Femur (tissue), 1 donor: ENCODE data around the gene MMP25.
A peak's percentile ranks its signal among the peaks of the same experiment; 100 is the strongest.

Source experiments
- DNase-seq: peaks from one replicate; pipeline ENCODE4 v3.0.0-alpha.2; 2017

MMP25 gene

GRCh38 chr16:3017344-3017743 lies 29.0 kb upstream of the MMP25 start:
- no peak for DNase-seq

- no peak for DNase-seq
Observed at GRCh38 chr16:3017794-3018506, 28.4 kb upstream of the MMP25 start, which contains the start of gene CLDN6. Gene CLDN6 (minus strand): TSS chr16:3018183. CDS start chr16:3016021, 2,162 bp downstream.

GRCh38 chr16:3019594-3020246 lies 26.6 kb upstream of the MMP25 start:
- DNase-seq, result no peak

DNA sequence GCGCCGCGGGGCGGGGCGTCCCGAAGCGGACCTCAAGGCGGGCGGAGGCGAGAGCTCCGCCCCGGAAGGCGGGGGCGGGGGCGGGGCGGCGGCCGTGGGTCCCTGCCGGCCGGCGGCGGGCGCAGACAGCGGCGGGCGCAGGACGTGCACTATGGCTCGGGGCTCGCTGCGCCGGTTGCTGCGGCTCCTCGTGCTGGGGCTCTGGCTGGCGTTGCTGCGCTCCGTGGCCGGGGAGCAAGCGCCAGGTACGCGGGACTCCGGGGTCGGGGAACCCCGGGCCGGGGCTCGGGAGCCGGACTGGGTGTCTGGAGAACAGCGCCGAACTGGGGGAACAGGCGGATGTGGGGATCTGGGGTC lies 26.1 kb upstream of the MMP25 start, which contains the start of gene TNFRSF12A:
Gene TNFRSF12A, plus strand, starts transcription at position 122 of the 357 bp plus-strand sequence. Its CDS starts 30 bp downstream, at position 152.
- DNase-seq, result peak; percentile 87

GRCh38 chr16:3020604-3021448 lies 25.5 kb upstream of the MMP25 start:
- DNase-seq, result peak; percentile 83

GRCh38 chr16:3021449-3022207 lies 24.7 kb upstream of the MMP25 start:
- DNase-seq, result peak; percentile 88

- peak; percentile 94 for DNase-seq
Observed at GRCh38 chr16:3022208-3022683, 24.1 kb upstream of the MMP25 start.

DNA sequence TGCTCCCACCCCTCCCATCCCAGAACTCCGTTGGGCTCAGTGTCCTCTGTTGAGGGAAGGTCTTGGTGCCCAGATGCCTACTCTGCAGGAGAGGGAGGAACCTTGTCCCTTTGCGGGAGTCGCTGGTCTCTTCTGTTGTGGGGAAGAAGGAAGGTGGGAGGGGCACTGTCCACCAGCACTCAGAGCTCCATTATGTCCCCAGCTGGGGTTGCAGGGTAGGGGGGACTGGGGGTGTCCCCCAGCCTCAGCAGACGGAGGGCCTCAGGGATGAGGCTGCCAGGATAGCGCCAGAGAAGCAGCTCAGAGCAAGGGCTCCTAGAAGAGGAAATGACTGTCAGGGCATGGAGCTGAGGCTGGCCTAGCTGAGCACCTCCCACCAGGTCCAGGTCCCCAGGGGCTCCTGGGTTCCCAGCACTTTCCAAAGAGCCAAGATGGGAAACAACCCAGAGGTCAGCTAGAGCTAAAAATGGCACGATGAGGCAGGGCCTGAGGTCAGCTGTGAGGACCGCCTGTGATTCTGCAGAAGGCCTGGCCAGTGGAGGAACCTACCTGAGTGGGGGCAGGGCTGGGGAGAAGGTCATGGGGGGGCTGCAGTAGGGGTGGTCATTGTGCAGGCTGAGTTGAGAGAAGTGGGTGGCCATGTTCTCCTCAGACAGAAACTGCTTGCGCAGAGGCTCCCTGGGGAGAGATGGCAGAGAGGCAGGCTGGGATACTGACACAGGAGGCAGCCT lies 23.5 kb upstream of the MMP25 start:
- DNase-seq, result no peak

DNA sequence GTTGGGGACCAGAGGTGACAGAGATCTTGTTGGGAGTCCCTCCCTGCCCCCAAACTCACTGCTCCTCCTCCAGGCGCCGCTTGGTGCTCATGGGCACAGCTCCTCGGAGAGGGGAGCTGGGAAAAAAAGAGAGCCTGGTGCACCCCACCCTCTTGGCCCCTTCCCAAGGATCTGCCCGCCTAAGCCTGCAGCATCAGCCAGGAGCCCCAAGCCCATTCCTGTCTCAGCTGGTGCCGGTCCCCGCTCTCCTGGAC lies 23.0 kb upstream of the MMP25 start:
- peak; percentile 79 for DNase-seq

DNA sequence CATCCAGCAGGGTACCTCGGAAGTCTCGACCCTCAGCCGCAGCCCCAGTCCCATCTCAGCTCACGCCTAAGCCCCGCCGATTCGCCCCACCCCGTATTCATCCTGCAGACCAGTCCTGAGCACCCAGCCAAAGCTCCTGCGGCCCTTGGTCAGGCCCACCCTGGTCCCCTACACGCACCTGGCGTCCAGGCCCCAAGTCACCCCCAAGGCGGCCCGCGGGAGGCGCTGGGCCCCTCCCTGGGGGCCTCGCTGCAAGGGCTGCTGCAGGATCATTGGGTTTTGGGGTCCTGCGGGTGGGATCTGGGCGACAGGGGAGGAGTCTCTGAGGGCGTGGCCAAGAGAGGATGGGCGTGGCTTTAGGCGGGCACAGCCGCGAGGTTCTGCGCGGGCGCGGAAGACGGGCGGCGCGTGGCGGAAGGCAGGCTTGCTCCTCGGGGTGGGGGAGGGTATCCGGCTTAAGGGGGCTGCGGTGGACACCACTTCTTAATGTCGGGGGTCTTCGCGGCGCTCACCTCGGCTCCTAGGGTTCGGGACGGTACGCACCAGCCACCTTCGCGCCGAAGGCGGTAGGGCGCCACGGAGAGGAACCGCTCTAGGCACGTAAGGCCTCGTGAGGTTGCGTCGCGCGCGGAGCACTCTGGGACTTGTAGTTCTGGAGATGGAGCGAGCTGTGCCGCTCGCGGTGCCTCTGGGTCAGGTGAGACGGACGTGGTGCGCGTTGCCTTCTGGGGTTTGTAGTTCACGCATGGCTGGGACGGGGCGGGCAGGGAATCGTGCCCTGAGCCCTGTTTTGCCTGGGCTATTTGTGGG lies 22.5 kb upstream of the MMP25 start, which contains the start of the genes HCFC1R1 and THOC6:
Gene HCFC1R1, minus strand, starts transcription at position 274 of the 810 bp plus-strand sequence. Its CDS starts 1 bp downstream, at position 273.
Gene THOC6, plus strand, starts transcription at position 367 of the 810 bp plus-strand sequence. Its CDS starts 292 bp downstream, at position 659.
- peak; percentile 97 for DNase-seq

DNA sequence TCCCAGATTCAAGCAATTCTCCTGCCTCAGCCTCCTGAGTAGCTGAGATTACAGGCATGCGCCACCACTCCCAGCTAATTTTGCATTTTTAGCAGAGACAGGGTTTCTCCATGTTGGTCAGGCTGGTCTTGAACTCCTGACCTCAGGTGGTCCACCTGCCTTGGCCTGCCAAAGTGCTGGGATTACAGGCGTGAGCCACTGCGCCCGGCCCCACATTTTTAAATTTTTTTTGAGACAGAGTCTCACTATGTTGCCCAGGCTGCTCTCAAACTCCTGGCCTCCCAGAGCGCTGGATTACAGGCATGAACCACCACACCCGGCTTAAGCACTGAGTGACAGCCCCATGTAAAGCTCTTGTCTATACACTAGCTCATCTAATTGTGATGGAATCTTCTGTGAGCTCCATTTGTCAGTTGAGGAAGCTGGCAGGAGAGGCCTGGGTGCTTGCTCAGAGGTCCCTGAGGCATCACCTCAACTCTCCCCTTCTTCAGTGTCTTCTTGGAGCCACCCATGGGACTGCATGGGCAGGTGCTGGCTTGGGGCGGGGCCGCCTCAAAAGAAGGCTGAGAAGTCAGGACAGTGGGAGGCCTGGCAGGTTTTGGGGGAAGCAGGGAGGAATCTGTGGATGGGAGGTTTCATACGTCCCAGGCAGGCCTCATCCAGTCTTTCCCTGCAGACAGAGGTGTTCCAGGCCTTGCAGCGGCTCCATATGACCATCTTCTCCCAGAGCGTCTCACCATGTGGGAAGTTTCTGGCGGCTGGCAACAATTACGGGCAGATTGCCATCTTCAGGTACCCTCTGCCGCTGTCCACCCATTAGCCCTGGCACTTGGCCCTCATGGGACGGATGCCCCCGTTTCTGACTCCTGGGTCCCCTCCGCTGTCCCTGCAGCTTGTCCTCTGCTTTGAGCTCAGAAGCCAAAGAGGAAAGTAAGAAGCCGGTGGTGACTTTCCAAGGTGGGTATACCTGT lies 21.0 kb upstream of the MMP25 start:
- no peak for DNase-seq

GRCh38 chr16:3026003-3026378 lies 20.4 kb upstream of the MMP25 start:
- DNase-seq, result no peak

DNA sequence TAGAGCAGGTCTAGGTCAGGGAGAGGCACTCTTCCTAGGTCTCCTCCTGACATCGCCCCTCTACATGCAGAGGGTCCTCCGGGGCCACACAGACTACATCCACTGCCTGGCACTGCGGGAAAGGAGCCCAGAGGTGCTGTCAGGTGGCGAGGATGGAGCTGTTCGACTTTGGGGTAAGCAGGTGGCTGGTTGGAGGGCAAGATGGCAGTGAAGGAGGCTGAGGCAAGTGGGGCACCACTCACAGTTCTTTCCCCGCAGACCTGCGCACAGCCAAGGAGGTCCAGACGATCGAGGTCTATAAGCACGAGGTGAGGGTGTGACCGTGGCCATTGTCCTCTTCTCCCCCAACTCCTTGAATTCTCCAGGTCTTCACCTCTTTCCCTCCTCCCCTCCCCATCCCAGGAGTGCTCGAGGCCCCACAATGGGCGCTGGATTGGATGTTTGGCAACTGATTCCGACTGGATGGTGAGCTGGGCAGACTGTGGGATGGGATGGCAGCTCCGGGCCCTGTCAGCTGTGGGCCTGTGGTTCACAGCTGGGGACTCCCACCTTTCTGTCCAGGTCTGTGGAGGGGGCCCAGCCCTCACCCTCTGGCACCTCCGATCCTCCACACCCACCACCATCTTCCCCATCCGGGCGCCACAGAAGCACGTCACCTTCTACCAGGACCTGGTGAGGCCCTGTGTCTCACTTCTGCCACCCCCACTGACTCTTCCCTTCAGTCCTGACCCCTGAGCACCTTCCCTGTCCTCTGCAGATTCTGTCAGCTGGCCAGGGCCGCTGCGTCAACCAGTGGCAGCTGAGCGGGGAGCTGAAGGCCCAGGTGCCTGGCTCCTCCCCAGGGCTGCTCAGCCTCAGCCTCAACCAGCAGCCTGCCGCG lies 19.5 kb upstream of the MMP25 start:
- DNase-seq, result no peak

DNA sequence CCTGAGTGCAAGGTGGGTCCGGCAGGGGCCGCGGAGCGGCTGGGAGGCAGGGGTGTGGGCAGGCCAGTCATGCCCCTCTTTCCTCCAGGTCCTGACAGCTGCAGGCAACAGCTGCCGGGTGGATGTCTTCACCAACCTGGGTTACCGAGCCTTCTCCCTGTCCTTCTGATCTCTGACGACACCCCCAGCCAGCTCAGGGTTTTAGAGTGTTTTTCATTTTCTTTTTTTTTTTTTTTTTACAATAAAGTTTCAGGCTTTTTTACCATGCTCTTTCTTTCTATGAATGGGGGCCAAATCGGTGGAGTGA lies 18.9 kb upstream of the MMP25 start:
- no peak for DNase-seq

DNA sequence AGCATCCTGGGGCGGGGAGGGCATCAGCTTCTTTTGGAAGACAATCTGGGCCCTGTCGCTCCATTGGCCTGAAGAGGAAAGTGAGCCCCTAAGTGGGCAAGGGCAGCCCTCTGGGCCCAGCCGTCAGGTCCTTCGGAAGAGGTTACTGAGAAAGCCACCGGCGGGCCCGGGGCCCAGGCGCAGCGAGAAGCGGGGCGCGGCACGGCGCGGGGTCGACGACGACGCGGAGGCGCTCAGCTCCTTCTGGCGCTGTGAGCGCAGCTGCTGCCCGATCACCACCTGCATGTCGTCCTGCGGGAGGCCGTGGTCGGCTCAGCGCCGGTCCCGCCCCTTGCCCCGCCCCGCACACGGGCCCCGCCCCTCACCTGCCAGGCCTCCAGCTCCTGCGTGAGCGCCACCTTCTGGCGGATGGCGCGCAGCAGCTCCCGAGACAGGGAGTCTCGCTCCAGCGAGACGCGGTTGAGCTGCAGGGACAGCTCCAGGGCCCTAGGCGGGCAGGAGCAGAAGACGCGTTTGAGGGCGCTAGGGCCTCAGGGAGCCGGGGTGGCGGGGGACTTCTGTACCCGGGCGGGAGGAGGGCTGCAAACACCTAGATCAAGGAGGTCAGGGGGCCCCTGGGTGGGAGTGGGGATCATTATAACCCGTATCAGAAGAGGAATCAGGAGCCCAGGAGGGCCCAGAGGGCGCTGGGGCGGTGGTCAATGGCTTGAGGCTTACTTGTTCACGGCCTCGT lies 18.2 kb upstream of the MMP25 start:
- peak; percentile 86 for DNase-seq

- DNase-seq, result no peak
Observed at GRCh38 chr16:3028716-3029319, 17.5 kb upstream of the MMP25 start.

DNA sequence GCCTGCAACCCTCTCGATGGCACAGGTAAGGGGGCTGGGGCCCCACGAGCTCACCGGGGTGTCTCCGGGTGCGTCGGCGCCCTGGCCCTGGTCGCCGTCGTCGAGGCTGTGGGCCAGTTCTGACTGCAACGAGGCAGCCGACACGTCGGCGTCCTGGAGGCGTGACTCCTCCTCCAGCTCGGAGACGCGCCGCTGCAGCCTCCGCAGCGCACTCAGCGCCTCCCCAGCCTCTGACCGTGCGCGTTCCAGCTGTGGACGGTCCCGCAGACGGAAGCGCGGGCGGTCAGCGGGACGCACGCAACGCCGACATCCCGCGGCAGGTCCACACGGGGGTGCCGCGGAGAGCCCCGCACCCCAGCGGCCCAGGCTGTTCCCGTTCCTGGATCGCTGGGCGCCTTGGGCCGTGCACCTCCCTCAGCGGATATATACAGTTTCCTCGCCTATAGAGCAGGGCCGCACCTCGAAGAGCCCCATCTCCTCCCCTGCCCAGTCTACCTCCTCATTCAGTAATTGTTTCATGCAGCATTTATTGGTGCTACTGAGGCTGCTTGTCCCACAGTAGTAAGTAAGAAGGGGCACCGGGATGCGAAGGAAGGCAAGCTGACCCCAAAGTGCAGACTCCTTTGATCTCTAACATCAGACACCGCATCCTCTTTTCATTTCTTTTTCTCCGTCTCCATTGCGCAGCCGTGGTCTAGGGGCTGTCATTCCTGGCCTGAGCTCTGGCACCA lies 16.7 kb upstream of the MMP25 start:
- DNase-seq, result no peak
